ENCODE results near the gene PLA2G4B.

PLA2G4B gene

DNA sequence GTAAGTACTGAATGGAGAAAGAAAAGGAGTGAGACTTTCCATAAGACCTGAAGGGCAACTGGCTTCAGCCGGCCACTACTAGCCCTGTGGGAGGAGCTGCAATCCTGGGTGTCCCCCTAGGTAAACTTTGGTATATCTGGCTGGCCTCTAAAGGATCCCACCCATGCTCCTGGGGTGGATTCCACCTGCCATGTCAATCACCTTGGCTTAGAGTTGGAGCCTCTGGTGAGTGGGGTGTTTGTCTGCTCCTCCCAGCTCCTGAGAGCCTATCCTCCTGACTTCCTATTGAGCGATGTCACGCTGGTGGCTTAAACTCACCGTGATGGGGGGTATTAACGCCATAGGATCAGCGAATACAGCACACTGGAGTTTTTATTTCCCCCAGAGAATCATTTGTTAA lies 52.6 kb downstream of the PLA2G4B start:
- DNase-seq: no peak

DNA sequence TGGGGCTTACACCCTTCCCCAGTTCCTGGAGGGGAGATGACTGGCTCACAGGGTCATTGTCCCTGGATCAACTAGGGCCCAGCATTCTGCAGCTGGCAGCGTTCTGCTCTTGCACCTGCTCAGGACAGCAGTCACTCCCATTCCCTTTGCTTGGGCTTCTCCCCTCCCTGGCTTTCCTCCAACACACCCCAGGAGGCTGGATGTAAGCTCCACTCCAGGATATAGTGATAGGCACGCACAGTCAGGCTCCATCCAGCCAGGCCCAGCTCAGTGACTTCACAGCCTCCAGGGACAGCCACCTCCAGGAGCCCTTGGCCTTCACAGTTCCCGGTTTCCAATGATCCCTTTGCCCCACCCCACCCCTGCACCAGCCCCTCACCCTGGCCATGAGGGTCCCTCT lies 53.3 kb downstream of the PLA2G4B start:
- DNase-seq: no peak

DNA sequence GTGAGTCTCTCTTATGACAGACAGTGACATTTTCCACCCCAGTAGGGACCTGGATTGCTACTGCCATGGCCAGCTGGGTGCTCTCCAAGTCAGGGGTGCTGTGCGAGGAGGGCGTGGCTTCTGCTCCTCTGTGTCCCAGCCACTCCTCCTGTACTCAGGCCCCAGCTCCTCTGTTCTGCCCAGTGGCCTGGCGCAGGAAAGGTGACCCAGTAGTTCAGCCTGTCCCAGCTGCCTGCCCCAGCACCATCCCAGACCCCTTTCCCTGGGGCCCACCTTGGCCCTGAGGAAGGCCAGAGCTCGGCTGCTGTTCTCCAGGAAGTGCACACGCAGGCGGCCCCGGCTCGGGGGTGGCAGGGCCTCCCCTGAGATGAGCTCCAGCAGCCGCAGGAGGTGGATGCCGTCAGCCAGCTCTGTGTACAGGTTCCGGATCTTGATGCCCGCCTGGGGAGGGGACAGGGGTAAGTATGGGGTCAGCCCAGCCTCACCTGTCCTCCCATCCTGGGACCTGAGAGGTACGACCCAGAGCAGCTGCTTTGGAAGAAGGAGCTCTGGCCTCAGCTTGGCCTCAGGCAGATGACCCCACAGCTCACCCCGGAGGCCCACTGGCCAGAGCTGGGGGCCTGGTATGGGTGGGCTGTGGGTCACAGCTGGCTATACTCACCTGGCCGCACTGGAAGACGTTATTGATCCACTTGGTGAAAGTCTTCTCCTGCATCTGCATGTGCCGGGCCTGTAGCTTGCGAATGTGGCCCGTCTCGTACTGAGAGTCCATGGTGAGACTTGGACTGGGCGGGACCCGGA lies 54.2 kb downstream of the PLA2G4B start:
- DNase-seq: no peak

DNA sequence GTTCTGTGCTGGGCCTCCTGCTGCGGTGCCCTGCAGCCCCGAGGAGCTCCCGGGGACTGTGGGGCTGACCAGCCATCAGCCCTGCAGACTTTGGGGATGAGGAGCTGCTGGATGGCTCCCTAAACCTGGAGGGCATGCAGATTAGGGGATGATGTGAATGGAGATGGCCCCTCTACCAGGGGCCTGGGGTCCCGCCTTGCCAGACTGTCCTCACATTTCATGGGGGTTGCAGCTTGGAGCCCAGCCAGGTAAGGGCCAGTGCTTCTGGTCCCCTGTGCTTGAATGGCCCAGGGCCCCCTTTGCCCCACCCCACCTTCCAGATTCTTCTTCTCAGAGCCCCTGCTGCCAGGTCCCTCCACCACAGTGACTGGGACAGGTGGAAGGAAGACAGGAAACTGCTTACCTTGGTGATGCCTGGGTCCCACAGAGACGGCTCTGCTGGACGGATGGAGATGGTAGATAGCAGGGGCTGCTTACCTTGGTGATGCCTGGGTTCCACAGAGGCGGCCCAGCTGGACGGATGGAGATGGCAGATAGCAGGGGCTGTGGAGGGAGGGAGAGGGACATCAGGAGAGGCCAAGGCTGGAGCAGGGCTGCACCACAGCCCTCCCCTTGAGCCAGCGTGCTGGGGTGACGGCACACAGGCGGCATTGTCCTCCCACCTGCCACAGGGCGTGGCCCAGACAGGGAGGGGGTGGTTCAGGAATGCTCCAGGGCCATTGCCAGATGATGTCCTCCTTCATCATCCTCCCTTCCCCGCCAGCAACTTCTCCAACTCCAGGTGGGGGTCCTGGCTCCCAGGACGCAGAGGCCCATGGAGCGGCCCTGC lies 55.0 kb downstream of the PLA2G4B start, which contains the start of gene SPTBN5:
Gene SPTBN5 (minus strand): TSS at position 632 of the 829 bp plus-strand sequence. CDS start 556 bp downstream, at position 76.
- no peak for DNase-seq

DNA sequence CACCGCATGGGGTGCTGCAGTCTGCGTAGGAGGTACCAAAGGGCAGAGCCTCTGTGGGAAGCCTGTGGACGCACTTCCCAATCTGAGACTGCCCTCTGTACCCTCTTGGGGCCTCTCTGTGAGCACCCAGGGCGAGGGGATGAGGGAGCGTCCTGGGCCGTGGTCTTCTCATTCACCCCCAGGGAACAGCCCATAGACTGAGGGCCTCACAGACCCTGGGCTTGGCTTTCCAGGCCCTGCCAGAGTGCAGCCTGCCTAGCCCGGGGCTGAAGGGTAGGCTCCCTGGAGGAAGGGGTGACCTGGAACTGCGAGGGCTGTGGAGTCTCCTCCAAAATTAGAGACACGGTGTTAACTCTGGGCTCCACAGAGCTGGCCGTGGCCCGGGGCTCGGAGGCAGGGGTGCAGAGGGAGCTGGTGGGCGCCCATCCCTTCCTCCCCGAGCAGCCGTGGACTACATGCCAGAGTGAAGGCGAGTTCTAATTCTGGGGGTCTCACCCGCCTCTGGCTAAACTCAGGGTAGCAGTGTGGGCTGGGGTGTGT lies 55.7 kb downstream of the PLA2G4B start:
- DNase-seq: no peak

DNA sequence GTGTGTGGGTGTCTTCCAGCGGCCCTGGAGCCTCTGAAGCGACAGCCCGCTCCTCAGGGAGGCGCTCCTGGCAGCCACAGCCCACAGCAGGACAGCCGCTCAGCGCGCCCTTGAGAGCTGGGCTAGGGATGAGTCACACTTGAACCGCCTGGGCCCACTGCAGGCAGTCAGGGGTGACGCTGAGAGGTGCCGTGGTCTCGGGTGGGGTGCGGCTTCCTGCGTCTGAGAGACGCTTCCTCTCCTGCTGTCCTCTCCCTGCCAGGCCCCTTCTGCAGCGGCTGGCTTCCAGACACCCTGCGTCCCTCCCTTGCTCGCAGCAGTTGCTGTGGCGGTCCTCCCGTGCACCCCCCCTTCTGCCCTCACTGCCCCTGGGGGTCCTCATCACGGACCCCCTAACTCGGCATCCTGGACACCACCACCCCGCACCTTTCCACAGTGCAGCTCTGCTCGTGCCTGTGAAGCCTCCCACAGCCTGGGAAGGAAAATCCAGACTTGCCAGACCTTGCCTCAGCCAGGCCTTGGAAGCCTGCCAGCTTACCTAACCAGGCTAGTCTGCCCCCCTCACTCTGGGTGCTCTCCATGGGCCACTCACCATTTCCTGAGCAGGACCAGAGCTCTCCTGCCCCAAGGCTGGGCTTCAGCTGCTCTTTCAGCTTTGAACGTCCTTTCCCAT lies 56.3 kb downstream of the PLA2G4B start:
- peak; percentile 51 to 89 for DNase-seq

DNA sequence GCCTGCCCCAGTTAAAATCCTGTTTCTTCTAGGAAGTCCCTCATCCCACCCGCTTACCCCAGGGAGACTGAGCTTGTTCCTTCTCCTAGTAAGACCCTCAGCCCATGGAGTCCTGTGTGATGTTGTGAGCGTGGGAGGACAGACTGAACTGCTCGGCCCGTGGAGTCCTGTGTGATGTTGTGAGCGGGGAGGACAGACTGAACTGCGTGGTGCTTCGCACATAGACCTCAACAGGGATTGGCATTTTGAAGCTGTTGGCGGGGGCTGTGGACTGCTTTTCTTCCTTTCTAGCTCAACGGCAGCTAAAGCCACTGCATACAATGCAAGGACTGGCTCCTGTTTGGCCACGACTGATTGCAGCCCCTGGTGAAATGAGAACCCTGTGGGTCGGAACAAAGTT lies 56.8 kb downstream of the PLA2G4B start:
- no peak for DNase-seq

- no peak for DNase-seq
Observed at GRCh38 chr15:41895957-41896356, 57.3 kb downstream of the PLA2G4B start.

GRCh38 chr15:41896566-41896965 lies 57.9 kb downstream of the PLA2G4B start:
- DNase-seq: no peak

GRCh38 chr15:41897363-41897799 lies 58.7 kb downstream of the PLA2G4B start:
- DNase-seq: no peak

All from bone marrow (tissue), 2 donors.